Spleen (tissue), 7 donors: Measurements from ENCODE around the gene ITPA.

ENCODE experiments used
- POLR2A ChIP-seq, 3 donors: fragments of 450-650 bp; IDR thresholded peaks; one replicate each; pipeline ENCODE4 v1.5.1; 2017; ENCODE audit warnings: antibody characterized with exemption in 3 of 3, mild to moderate bottlenecking in 1 of 3
- POLR2AphosphoS5 ChIP-seq, 3 donors: sonication (generic); formaldehyde crosslinking; IDR thresholded peaks; one replicate each; pipeline ENCODE4 v1.5.1; 2017; ENCODE audit warnings: antibody characterized with exemption in 3 of 3
- TF ChIP-seq, protein P1 (sequence below), 11 experiments: fragments of 200-600 bp in 7 of 11; fragments of 450-650 bp in 4 of 11; sonication (generic) in 4 of 11; IDR thresholded peaks in 8 of 11; conservative IDR thresholded peaks in 3 of 11; 1 replicate in 7 of 11; 2 replicates in 4 of 11; pipeline versions ENCODE4 v1.4.0 to v1.8.0; 2016 to 2021; ENCODE audit warnings: antibody characterized with exemption in 11 of 11, inconsistent platforms in 4 of 11, mild to moderate bottlenecking in 1 of 11
- donor health status: DM: no; HTN: no; CAD: no; lungs with moderate emphysema.
- donor health status: DM: no; HTN: no; CAD: no.
- donor health status: DM: no; HTN: no; CAD: no.

DNA sequence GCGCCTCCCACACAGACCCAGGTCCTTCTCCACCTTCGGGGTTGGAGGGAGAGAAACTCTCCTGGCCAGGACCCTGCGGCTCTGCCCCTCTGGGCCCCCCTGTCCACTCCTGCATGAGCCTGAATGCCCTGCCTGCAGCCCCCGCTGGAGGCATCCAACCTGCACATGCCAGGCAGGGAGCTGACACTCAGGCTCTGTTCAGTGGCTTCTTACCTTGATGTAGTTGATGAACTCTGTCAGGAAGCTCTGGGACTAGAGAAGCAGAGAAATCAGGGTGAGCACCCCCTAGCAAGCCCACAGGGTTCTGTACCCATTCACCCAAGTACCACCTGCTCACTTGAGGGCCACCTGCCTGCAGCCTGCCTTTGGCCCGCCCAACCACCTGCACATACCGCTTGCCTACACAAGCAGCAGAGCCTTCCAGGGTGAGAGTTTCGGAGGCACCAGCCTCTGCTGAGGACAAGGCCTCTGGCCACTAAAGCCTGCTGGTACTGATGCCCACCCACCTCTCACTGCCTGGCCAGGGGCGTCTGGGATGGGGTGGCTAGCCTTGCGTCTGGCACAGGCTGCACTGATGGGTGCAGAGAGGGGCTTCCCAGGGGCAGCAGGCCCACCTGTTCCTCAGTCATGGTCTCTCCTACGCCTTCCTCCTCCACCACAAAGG lies 14.5 kb upstream of the ITPA start:
- TF ChIP-seq, protein P1, sequence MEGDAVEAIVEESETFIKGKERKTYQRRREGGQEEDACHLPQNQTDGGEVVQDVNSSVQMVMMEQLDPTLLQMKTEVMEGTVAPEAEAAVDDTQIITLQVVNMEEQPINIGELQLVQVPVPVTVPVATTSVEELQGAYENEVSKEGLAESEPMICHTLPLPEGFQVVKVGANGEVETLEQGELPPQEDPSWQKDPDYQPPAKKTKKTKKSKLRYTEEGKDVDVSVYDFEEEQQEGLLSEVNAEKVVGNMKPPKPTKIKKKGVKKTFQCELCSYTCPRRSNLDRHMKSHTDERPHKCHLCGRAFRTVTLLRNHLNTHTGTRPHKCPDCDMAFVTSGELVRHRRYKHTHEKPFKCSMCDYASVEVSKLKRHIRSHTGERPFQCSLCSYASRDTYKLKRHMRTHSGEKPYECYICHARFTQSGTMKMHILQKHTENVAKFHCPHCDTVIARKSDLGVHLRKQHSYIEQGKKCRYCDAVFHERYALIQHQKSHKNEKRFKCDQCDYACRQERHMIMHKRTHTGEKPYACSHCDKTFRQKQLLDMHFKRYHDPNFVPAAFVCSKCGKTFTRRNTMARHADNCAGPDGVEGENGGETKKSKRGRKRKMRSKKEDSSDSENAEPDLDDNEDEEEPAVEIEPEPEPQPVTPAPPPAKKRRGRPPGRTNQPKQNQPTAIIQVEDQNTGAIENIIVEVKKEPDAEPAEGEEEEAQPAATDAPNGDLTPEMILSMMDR (IDR thresholded peaks at IDR 0.05 in 8 of 11, conservative IDR thresholded peaks at IDR 0.05 in 3 of 11): no peak
- TF ChIP-seq POLR2A (IDR thresholded peaks at IDR 0.05) (no peak), POLR2AphosphoS5 (IDR thresholded peaks at IDR 0.05) (peak in 2 of 3 donors; percentile 10 to 54)
